Prostate gland (tissue), 2 donors: Measurements from ENCODE around the gene ELFN1.

Experiments used
- POLR2A ChIP-seq: fragments of 450-650 bp; IDR thresholded peaks from one replicate; pipeline ENCODE4 v1.6.1; 2016; ENCODE audit warnings: antibody characterized with exemption, mild to moderate bottlenecking
- TF ChIP-seq, protein P1 (sequence below), 4 experiments: fragments of 200-600 bp in 2 of 4; fragments of 450-650 bp in 2 of 4; sonication (generic) in 2 of 4; IDR thresholded peaks; 1 replicate in 3 of 4; 2 replicates in 1 of 4; pipeline ENCODE4 v1.5.1; 2016 to 2019; ENCODE audit warnings: antibody characterized with exemption in 4 of 4, mild to moderate bottlenecking in 2 of 4, moderate library complexity in 2 of 4

DNA sequence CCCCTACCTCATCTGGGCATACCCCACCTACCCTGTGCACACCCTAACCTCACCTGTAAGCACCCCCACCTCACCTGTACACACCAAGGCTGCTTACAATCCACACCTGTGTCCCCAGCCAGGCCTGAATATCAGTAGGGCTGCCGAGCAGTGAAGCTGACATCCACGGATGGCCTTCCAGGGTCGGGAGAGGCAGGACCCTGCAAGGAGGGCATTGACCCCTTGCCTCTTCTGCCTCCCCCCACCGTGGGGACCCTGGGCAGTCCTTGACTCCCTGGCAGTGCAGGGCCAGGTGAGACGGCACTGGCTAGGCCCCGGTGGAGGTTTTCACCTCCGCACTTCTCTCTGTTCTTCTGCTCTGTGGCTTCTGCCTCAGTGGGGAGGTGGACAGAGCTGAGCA is 37.6 kb upstream of the ELFN1 start:
- TF ChIP-seq, protein P1, sequence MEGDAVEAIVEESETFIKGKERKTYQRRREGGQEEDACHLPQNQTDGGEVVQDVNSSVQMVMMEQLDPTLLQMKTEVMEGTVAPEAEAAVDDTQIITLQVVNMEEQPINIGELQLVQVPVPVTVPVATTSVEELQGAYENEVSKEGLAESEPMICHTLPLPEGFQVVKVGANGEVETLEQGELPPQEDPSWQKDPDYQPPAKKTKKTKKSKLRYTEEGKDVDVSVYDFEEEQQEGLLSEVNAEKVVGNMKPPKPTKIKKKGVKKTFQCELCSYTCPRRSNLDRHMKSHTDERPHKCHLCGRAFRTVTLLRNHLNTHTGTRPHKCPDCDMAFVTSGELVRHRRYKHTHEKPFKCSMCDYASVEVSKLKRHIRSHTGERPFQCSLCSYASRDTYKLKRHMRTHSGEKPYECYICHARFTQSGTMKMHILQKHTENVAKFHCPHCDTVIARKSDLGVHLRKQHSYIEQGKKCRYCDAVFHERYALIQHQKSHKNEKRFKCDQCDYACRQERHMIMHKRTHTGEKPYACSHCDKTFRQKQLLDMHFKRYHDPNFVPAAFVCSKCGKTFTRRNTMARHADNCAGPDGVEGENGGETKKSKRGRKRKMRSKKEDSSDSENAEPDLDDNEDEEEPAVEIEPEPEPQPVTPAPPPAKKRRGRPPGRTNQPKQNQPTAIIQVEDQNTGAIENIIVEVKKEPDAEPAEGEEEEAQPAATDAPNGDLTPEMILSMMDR (IDR thresholded peaks at IDR 0.05): no peak
- TF ChIP-seq POLR2A: no peak
